Muscle of arm (tissue), 12 donors: ENCODE measurements around the gene IQCK. TPM values are rescaled to one million over a fixed set of nuclear protein-coding genes. Genes with fewer than 3 reads are reported as not detected.
"Not testable (repeated sequence)": the region's sequence is repeated elsewhere in the genome, so short reads cannot be mapped to it uniquely, and the experiment has no call there.

Experiments used
- DNase-seq: peaks from one replicate; pipeline ENCODE4 v3.0.0-alpha.2; 2013
- polyA plus RNA-seq, 12 donors: library from polyadenylated mRNA; unstranded; fragments of 120-200 nt; gene quantifications; one replicate each; pipeline ENCODE4 v1.2.1, GENCODE V29; 2013; ENCODE audit not compliant: insufficient read length in 12 of 12

Gene IQCK
- polyA plus RNA-seq, 12 donors = 12.4 to 19.3 (median 14.1) TPM; not detected in 2

DNA sequence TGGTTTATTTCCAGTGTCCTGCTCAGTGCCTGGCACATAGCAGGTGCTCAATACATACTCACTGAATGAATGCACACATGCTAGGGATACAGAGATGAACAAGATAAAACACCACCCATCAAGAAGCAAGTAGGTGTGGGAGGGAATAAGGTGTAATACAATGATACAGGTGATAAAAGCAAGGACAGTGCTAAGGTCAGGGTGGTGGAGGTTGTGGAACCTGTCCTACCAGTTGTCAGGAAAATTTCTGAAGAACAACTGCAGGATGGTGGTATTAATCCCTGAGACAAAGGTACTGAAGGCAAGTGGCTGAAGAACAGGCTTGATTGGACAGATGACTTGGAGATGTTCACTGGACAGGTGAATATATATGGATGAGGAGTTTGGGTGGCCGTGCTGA, 1.9 kb upstream of the IQCK start:
- no peak for DNase-seq

DNA sequence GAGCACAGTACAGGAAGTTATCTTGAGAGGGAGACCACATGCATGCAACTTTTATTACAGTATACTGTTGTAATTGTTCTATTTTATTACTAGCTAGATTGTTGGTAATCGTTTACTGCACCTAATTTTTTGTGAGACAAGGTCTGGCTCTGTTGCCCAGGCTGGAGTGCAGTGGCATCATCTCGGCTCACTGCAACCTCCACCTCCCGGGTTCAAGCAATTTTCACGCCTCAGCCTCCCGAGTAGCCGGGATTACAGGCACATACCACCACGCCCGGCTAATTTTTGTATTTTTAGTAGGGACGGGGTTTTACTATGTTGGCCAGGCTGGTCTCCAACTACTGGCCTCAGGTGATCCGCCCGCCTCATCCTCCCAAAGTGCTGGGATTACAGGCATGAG, 1.3 kb upstream of the IQCK start:
- DNase-seq = not testable (repeated sequence)

DNA sequence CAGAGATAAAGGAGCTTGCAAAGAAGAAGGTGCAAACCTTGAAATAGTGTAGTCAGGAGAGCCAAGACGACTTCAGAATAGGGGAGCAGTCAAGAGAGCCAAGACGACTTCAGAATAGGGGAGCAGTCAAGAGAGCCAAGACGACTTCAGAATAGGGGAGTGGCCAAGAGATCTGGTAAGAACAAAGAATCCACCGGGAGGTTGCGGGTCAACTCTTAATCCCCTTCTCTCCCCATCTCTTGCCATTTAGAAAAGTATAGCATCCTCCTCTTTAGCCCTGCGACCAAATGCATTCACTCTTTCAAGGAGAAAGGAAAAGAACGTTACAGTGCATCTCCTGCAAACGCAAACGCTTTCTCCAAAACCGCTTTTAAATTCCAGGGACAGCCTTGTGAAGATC, 757 bp upstream of the IQCK start:
- no peak for DNase-seq

DNA sequence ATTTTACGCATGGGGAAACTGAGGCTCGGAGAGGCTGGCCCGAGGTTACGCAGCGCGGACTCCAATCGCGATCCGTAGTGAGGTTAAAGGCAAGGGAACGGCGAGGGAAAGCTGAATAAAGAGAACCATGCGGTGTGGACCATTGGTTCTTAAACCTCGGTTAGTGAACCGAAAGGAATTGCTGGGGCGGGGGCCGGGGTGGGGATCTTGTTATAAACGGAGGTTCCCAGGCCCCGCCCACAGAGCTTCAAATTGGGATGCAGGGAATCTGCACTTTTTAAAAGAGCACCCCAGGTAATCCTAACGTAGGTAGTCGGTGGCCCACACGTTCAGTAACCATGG, 524 bp downstream of the IQCK start:
- no peak for DNase-seq

DNA sequence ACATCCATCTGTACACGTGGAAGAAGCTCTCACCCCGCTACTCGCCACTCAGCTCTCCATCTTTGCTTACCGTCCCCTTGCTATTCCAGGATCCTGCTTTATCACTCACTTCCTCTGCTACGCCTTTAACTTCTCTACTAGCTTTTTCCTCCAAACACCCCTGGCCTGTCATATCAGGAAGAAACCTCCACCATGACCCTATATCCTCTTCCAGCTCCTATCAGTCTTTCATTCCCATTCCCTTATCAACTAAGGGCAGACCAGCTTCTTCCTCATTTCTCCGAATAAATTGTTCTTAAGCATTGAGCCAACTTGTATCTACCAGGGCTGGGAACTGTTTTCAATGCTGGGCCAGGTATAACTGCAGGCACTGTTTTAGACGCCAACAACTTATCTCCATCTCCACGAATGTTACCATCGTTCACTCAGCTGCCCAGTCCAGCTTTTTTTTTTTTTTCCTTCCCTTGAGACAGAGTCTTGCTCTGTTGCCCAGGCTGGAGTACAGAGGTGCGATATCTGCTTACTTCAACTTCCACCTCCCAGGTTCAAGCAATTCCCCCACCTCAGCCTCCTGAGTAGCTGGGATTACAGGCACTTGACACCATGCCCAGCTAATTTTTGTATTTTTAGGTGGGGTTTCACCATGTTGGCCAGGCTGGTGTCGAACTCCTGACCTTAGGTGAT, 4.3 kb downstream of the IQCK start:
- DNase-seq = no peak

DNA sequence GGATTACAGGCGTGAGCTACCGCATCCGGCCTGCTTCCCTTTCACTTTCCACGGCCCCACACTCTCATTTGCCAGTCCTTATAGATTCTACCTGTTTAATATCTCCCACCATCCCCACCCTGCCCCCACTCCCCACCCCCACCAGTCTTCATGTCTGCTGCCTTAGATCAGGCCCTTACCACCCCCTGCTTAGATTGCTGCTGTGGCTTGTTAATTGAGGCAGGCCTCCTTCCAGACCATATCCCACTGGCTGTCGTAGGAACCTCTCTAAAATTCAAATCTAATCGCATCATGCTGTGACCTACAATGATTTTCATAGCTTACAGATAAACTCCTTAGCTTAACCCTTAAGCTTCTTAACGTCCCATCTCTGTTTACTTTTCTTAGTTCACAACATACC, 4.9 kb downstream of the IQCK start:
- no peak for DNase-seq

DNA sequence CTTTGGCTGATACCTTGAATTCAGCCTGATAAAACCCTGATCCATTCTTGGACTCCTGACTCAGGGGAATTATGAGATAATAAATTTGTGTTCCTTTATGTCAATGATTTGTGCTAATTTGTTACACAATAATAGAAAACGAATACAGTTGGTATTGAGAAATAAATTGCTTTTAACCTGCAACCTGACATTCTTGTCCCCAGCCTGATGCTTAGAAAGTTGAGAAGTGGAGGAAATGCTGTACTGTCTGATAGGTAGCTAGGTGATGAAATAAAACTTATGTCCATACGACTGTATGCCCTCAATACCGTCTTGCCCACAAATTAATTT, 10.5 kb downstream of the IQCK start:
- DNase-seq = no peak

DNA sequence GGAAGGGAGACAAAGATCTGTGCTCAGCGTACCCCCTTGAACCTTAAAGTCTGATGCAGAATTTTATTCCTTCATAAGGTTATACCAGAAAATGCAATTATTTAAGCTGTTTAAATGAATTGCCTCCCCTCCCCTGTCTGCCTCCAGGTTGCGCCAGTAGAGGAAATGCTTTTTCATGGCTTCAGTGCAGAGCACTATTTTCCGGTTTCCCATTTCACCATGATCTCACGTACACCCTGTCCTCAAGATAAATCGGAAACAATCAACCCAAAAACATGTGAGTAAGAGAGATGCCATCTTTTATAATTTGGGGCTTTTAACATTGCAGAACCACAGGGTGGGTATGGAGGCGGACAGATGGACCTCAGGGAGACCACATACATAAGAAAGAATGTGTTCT, 15.5 kb downstream of the IQCK start:
- DNase-seq = no peak

DNA sequence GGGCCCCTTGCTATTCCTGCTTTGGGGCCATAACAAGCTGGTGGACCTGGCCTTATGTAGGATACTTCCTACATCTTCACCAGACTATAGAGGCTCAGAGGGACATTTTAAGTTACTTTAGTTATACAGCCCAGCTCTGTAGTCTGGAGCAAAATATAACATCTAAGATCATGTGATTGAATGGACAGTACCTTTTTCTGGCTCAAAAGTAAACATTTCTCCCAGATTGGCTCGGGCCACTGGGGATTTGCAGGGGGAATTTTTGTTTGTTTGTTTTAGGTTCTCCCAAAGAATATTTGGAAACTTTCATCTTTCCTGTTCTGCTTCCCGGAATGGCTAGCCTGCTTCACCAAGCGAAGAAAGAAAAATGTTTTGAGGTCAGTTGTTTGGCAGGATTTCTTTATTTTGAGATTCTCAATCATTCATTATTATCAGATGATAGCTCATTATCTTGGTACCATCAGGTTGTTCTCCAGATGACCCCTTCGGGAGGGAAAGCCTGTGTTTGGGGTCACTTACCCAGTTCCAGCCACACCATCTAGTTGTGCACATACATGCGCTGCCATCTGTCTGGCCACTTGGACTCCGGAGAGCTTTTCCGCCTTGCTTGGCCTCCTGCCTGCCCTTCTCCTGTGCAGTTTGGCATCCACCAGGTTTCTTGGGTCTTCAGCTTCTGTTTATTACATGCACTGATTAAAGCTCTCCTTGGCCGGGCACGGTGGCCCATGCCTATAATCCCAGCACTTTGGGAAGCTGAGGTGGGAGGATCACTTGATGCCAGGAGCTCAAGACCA, 17.2 kb downstream of the IQCK start:
- no peak for DNase-seq

DNA sequence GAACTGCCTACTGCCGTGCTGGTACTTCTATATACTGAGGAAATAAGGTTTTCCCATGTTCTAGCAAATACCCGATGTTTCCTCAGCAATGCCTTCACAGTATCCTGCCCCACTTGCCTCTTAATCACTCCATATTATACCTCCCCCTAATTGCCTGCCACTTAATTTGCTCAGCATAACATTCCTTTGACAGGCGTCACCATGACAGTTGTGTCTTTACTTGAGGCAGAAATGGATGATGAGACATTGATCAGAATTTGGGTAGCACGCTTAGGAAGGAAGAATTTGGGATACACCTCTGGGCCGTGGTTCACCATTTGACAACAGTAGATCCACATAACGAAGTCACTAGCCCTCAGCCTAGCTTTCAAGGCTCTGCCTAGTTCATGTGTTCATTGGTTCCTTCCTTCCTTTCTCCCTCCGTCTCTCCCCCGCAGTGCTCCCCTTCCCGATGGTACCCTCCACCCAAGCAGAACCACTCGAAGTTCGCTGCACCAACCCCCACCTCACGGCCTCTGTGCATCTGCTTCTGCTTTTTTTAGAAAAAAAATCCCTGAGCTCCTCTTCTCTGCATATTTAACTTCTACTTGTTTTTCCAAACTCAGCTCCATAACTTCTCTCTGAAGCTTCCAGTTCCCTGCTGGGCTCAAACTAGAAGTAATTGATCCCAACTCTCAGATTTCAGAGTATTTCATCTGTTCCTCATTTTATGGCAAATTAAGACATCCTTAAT, 19.4 kb downstream of the IQCK start:
- DNase-seq = no peak

DNA sequence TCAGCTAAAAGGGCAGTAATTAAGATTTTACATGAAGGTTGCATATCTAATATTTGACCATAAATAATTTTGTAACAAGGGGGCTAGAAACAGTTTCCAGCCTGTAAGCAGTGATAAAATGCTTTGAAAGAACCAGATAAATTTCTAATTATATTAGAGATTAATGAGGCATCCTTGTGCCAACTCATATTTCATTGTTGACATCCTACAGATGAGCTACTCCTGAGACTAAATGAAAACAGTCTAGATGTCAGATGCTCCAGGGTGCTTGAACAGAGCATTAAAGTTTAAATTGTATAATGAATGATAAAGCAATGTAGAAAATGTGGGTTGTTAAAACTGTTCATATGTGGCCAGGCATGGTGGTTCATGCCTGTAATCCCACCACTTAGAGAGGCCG, 23.3 kb downstream of the IQCK start:
- no peak for DNase-seq

DNA sequence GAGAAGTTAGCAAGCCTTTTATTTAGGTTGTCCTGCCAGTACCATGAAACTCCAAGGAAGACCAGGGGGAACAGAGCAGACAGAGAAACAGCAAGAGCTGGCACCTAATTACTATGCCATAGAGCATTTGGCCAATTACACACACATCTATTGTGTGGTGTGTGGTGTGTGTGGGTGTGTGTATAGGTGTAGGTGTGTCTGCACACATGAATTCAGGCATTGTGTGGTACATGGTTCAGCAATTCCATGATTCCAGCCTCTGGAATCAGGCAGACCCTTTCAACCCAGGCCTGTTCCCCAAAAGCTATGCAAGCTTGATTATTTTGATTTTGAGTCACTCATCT, 25.7 kb downstream of the IQCK start:
- DNase-seq = no peak

DNA sequence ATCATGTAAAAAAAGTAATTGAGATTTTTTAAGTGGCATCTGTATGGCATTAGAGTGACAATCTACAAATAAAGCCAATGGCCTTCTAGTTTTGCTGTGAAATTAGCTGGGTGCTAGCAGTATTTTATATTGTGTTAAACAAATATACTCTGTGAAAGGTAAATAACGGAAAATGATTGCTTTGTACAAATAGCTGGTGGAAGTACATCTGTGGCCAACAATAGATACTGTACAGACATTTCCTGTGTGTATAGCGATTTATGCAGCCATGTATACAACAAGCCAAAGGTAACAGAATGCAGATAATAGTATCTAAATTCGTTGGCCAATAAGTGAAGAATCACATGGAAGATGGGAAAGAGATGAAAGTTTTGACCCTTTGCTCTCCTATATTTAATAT, 26.6 kb downstream of the IQCK start:
- no peak for DNase-seq

DNA sequence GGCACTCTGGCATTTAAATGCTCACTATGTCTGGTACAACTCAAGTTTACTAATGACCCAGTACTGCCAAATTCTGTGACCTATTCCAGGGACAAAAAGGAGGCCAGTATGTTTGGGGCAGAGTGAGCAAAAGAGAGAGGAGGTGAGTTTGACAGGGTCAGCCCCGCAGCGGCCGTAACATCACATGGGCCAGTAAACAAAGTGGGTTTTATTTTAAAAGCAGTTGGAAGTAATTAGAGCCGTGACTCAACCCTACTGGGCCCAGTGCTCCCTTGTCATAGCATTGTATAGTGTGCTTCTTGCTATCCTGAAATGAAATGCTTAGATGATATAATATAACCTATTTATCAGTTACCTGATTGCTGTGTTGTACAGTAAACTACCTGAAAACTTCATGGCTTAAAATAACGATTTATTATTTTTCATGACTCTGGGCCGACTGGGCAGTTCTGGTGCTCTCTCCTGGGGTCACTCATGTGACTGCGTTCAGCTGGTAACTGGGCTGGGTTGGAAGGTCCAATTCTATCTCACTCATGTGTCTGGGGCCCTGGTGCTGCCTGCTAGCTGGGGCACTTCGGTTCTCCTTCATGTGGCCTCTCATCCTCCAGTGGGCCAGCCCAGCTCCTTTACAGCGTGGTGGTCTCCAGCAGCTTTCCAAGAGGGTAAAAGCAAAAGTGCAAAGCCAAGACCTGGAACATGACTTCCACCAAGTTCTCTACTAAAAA, 27.4 kb downstream of the IQCK start:
- DNase-seq = no peak

DNA sequence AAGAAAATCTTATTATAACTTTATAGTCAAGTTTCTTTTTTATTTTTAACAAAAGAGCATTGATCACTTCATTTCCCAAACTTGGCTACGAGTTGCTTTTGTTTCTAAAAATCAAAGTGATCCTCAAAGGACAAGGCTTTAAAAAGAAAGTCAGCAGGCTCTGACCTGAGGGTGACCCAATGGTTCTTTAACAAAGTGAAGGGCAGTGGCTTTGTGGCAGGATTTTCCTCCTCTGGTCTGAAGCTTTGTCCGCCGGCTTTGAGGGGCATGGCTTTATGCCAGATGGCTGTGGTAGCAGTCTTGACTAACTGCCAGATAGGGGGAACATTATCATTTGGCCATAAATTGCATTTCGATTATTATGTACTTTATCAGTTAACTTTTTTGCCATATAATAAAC, 28.5 kb downstream of the IQCK start:
- no peak for DNase-seq

DNA sequence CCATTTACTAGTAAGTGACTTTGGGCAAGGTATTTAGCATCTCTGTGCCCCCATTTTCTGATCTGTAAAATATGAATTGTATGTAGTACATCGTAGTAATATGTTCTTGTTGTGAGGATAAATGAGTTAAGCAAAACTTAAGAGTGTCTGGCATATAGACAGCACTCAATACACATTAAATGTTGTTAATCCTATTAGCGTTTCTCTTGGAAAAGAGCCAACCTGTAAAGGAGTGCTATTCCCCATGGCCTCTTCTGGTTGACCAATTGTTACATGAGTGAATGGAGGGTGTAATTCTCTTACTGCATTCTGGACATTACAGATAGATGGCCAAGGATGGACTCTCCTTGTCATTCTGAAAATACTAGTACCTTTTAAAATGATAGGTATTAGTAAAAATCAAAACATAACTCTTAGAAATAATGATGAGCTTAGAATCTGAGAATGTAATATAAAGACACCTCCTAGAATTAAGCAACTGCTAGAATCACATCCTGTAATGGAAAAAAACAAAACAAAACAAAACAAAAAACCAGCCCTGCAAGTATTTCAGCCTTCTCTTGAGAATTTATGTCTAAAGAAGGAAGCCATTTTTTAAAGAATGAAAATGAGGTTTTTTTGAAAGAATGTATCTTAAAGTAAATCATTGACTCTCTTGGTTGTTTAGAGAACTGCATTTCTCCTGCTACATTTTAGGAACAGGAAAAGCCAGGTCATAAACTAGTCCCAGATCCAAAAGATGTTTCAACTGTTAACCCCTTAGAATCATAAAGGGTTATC, 30.5 kb downstream of the IQCK start:
- no peak for DNase-seq

DNA sequence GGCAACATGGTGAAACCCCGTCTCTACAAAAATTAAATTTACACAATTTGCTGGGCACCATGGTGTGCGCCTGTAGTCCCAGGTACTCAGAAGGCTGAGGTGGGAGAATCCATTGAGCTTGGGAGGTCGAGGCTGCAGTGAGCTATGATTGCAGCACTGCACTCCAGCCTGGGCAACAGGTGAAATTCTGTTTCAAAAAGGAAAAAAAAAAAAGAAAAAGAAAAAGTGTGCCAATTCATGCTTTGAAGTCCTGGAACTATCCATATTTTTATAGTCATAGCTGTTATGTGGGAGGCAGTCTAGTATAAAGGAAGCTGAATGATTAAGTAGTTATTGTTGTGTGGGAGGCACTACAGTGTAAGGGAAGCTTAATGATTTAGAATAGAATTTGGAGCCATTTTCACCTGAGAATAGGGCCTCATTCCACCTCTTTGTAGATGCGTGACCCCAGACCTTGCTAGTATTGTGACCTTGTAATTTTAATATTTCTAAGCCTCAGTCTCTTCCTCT, 31.6 kb downstream of the IQCK start:
- no peak for DNase-seq

DNA sequence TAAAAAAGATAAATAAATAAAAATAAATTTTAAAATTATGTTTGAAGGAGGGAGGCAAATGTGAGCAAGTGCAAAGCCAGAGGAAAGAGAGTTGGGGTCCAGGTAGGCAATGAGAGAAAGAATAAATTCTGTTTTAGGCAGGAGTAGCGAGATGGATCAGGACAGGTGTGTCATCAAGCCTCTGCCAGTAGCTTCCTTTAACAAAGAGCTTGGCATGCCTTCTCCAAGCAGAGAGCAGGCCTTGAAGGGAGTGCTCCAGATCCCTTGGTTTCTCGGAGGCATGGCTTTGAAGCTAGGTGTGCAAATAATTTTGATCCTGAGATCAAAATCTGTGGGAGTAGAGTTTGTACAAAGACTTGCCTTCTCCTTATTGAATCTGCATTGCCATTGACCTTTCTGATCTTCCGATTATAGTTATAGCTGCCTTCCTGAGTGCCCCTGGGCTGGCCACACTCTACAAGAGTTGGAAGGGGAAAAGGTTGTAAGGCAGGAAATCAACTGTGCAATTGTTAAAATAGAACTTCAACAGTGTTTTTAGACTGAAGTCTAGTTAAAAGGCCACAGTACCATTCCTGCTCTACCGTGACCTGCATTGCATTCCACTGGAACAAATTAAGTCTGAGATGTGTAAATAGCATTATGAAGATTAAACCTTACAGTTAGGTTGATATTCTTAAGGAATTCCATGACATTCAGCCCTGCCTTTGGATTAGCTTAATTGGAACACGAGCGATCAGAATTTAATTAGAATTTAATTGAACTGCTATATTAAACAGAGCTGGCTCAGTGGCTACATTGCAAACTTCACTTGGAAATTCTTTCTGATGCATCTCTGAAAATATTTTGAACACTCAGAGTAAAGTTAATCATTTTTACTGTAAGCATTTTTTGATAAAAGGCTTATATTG, 33.7 kb downstream of the IQCK start:
- DNase-seq = no peak

DNA sequence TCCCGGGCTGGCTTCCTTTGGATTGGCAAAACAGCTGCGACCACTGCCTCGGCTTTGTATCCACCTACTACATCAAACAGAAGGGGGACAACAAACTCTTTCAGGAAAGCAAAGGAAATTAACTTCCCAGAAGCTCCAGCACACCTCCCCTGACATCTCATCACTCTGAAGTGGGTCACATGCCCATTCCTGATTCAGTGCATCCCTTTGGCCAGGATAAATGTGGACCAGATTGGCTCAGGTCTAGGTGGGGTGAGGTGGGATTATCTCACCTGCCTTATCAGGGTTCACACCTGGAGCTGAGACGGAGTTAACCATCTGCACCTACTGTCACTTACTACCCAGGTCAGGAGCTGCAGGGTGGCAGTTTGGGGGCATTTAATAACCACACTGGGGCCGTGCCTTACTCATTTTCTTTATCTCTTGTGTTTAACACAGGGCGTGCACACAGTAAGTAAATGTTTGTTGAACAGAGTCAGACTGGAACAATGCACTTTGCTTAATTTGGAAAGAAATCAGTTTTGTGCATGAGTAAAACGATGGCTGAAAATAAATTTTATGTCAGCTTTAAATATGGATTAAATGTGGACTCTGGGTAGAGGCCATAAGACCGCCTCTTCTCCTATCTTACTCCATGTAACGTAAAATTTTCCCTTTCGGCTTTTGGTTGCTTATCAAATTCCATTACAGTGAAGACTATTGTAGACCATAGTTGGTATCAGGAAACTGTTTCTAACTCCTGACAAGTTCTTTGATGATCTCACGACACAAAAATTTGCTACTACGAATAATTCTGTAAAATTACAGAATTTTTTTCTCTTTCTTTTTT, 36.0 kb downstream of the IQCK start:
- DNase-seq = no peak

DNA sequence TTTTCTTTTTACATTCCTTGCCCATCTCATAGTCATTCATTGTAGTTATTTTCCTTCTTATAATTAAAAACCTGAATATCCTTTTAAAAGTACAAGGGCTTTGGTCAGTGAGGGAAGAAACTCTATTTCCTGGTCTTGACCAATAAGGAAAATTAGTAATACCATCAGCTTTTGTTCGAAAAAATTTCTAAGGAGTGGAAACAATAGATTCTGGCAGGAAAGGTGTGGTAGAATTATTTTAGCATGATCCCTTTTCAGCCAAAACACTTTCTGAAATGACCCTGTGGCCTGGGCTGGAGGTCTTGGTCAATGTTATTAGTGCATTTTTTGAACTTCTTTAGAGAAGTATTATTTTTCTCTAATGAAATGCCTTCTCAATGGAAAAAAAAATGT, 36.6 kb downstream of the IQCK start:
- DNase-seq = no peak
